Nephron (organoid): ENCODE results near the gene CDC34.

ENCODE experiments used
- H3K27ac Mint-ChIP-seq, 3 experiments: 2 replicates each; pipeline ENCODE4 v1.8.0; 2020; ENCODE audit warnings: mixed read lengths in 3 of 3, mild to moderate bottlenecking in 2 of 3, moderate library complexity in 1 of 3
- H3K27me3 Mint-ChIP-seq: 2 replicates; pipeline ENCODE4 v1.8.0; 2021; ENCODE audit warnings: low read depth, mild to moderate bottlenecking, moderate library complexity, mixed read lengths
- H3K36me3 Mint-ChIP-seq: 2 replicates; pipeline ENCODE4 v1.8.0; 2020; ENCODE audit warnings: low read depth, mixed read lengths
- H3K4me1 Mint-ChIP-seq: 2 replicates; pipeline ENCODE4 v1.8.0; 2020; ENCODE audit warnings: mixed read lengths
- H3K4me3 Mint-ChIP-seq, 3 experiments: 2 replicates each; pipeline ENCODE4 v1.8.0; 2020; ENCODE audit warnings: mild to moderate bottlenecking in 3 of 3, mixed read lengths in 3 of 3, moderate library complexity in 2 of 3
- H3K9me3 Mint-ChIP-seq: 2 replicates; pipeline ENCODE4 v1.8.0; 2020; ENCODE audit warnings: mixed read lengths
- TF ChIP-seq, protein P1 (sequence below), 3 experiments: fragments of 200-600 bp; sonication (generic); IDR thresholded peaks; one replicate each; pipeline ENCODE4 v1.5.0; 2021; ENCODE audit warnings: antibody characterized with exemption in 3 of 3; ENCODE audit not compliant: unreplicated experiment in 3 of 3

Gene CDC34

GRCh38 chr19:518598-519231, 12.8 kb upstream of the CDC34 start:
- Mint-ChIP-seq H3K4me3 (peak overlapping the region in 1 of 3 experiments; percentile 32), H3K4me1 (peaks cover 24% of the 10 kb centered on the region), H3K27ac (peak overlapping the region; percentile 40 to 85 (median 51)), H3K9me3 (no peaks in the 10 kb centered on the region), H3K27me3 (peaks cover under 1% of the 10 kb centered on the region), H3K36me3 (peaks cover 13% of the 10 kb centered on the region)
- TF ChIP-seq, protein P1, sequence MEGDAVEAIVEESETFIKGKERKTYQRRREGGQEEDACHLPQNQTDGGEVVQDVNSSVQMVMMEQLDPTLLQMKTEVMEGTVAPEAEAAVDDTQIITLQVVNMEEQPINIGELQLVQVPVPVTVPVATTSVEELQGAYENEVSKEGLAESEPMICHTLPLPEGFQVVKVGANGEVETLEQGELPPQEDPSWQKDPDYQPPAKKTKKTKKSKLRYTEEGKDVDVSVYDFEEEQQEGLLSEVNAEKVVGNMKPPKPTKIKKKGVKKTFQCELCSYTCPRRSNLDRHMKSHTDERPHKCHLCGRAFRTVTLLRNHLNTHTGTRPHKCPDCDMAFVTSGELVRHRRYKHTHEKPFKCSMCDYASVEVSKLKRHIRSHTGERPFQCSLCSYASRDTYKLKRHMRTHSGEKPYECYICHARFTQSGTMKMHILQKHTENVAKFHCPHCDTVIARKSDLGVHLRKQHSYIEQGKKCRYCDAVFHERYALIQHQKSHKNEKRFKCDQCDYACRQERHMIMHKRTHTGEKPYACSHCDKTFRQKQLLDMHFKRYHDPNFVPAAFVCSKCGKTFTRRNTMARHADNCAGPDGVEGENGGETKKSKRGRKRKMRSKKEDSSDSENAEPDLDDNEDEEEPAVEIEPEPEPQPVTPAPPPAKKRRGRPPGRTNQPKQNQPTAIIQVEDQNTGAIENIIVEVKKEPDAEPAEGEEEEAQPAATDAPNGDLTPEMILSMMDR (IDR thresholded peaks at IDR 0.05; ENCODE audit: unreplicated experiment in 3 of 3): peak in 1 of 3 experiments; percentile 26

DNA sequence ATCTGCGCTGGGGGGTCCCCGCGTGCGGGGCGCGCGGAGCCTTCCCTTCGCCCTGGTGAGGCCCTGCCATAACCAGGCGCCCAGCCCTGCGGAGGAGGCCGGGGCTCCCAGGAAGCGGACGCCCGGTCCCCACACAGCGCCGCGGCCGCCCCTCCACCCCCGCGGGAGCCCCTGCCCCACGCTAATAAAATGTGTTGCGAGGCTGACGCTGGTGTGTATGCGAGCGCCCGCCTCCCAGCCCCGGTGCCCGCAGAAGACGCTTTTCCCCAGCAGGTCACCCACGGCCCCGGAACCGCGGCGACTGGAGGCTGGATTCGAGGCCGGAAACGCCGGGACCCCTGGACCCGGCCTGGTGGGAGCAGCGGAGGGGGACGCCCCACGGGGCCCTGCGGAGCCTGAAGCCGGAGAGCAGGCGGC, 12.1 kb upstream of the CDC34 start:
- H3K36me3 Mint-ChIP-seq: peaks cover 8% of the 10 kb centered on the region
- no peak overlapping the region for H3K27ac Mint-ChIP-seq

DNA sequence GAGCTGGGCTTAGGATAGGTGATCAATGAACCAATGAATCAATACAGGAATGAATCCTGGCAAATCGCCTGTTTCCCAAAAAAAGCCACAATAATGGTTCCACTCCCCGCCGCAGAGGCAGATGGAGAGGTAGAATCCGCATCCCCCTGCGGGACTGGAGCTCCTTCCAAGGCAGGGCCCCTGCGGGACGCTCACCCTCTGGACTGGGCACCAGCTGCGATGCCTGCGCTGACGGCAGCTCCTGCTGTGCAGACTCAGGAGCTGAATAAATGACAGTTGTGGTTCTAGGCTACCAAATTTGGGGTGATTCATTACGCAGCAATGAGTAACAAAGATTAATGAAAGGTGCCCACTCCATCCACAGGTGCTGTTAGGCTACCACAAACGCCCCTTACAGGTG, 8.8 kb upstream of the CDC34 start:
- Mint-ChIP-seq H3K9me3 (no peaks in the 10 kb centered on the region), H3K27ac (peak overlapping the region in 2 of 3 experiments; percentile 27 to 57), H3K4me1 (peaks cover 9% of the 10 kb centered on the region), H3K36me3 (peaks cover 8% of the 10 kb centered on the region), H3K4me3 (peak overlapping the region in 1 of 3 experiments; percentile 53), H3K27me3 (no peaks in the 10 kb centered on the region)
- TF ChIP-seq, protein P1 (IDR thresholded peaks at IDR 0.05; ENCODE audit: unreplicated experiment in 3 of 3): no peak

More for the DNA sequence above, 12.1 kb upstream of the CDC34 start:
- H3K4me3 Mint-ChIP-seq: no peak overlapping the region
- no peaks in the 10 kb centered on the region for H3K27me3 Mint-ChIP-seq
- TF ChIP-seq, protein P1 (IDR thresholded peaks at IDR 0.05; ENCODE audit: unreplicated experiment in 3 of 3): no peak
- peaks cover 18% of the 10 kb centered on the region for H3K4me1 Mint-ChIP-seq
- no peaks in the 10 kb centered on the region for H3K9me3 Mint-ChIP-seq

DNA sequence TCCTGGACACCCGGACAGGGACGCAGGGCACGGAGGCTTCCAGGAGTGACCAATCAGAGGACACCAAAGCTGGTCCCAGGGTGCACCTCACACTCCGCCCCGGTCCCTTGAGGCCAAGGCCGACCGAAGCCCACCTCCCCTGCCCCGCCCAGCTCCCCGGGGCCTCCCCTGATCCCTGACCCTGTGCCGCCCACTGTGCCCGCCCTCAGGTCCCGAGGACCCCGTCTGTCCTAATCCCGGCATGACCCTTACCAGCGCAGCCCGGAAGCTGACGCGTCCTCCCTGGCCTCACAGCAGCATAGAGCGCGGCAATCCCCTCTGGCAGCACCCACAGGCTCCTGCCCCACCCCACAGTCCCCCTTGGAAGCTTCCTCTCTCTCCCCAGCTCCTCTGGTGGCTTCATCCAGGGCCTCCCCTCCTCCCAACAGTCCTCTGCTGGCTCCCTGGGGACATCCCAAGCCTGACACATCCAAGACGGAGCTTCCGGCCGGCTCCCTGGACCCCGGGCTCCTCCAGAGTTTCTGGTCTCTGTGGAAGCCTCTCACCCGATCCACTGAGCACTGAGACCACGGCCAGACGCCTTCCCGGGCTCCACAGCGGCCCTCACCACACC, 7.4 kb upstream of the CDC34 start:
- Mint-ChIP-seq H3K27me3 (no peaks in the 10 kb centered on the region), H3K4me1 (peaks cover 14% of the 10 kb centered on the region), H3K4me3 (peak overlapping the region in 1 of 3 experiments; percentile 25), H3K9me3 (no peaks in the 10 kb centered on the region), H3K27ac (peak overlapping the region in 1 of 3 experiments; percentile 42), H3K36me3 (peaks cover 8% of the 10 kb centered on the region)
- TF ChIP-seq, protein P1 (IDR thresholded peaks at IDR 0.05; ENCODE audit: unreplicated experiment in 3 of 3): no peak

- Mint-ChIP-seq H3K4me3 (peak overlapping the region in 1 of 3 experiments; percentile 7), H3K36me3 (peaks cover 8% of the 10 kb centered on the region), H3K4me1 (peaks cover 14% of the 10 kb centered on the region), H3K9me3 (no peaks in the 10 kb centered on the region), H3K27ac (peak overlapping the region; percentile 85 to 86 (median 86)), H3K27me3 (no peaks in the 10 kb centered on the region)
- TF ChIP-seq, protein P1 (IDR thresholded peaks at IDR 0.05; ENCODE audit: unreplicated experiment in 3 of 3): no peak
Observed at GRCh38 chr19:525029-525428, 6.5 kb upstream of the CDC34 start.
